GM12878 (cell line): ENCODE measurements around the gene EHD4.

Source experiments
- BCLAF1 ChIP-seq: fragments of 450-650 bp; IDR thresholded peaks from 2 replicates; pipeline ENCODE4 v1.6.1; 2017; ENCODE audit warnings: antibody characterized with exemption, mild to moderate bottlenecking, moderate library complexity
- CTCF ChIP-seq, 3 experiments: IDR thresholded peaks in 2 of 3; conservative IDR thresholded peaks in 1 of 3; 2 replicates each; pipeline ENCODE4 v1.5.1; 2011; ENCODE audit warnings: low read depth in 3 of 3, low read length in 3 of 3, mild to moderate bottlenecking in 3 of 3, control low read depth in 2 of 3, moderate library complexity in 2 of 3, inconsistent platforms in 1 of 3, mixed read lengths in 1 of 3; ENCODE audit not compliant: control insufficient read depth in 2 of 3, insufficient read depth in 1 of 3; ENCODE audit errors: extremely low read depth in 1 of 3
- DPF2 ChIP-seq: fragments of 450-650 bp; IDR thresholded peaks from 2 replicates; pipeline ENCODE4 v1.6.1; 2017; ENCODE audit warnings: mild to moderate bottlenecking
- MTA3 ChIP-seq: IDR thresholded peaks from 2 replicates; pipeline ENCODE4 v1.6.1; 2012; ENCODE audit warnings: low read length, inconsistent platforms, borderline replicate concordance
- POLR2AphosphoS5 ChIP-seq: IDR thresholded peaks from 2 replicates; pipeline ENCODE4 v1.6.1; 2011; ENCODE audit warnings: mild to moderate bottlenecking, low read length, inconsistent platforms
- SIX5 ChIP-seq: IDR thresholded peaks from 2 replicates; pipeline ENCODE4 v1.6.1; 2011; ENCODE audit warnings: mild to moderate bottlenecking, low read depth, low read length, moderate library complexity; ENCODE audit not compliant: severe bottlenecking
- USF2 ChIP-seq: IDR thresholded peaks from 2 replicates; pipeline ENCODE4 v1.6.1; 2011; ENCODE audit warnings: low read depth, low read length, improper control_type of control experiment, borderline replicate concordance

- TF ChIP-seq BCLAF1 (no peak), USF2 (no peak), SIX5 (no peak), CTCF (IDR thresholded peaks at IDR 0.05 in 2 of 3, conservative IDR thresholded peaks at IDR 0.05 in 1 of 3; ENCODE audit: control insufficient read depth in 2 of 3, extremely low read depth in 1 of 3, insufficient read depth in 1 of 3, low read depth in 3 of 3, low read length in 3 of 3) (no peak), POLR2AphosphoS5 (no peak), DPF2 (no peak), MTA3 (no peak)
These were observed 17.9 kb upstream of the EHD4 start for GRCh38 chr15:41990243-41990605.
